ENCODE results near the gene CD59. TPM values are rescaled to one million over a fixed set of nuclear protein-coding genes. Genes with fewer than 3 reads are reported as not detected.

The CD59 gene
- total RNA-seq, 1 experiment from 2014 or later, result 204 TPM

DNA sequence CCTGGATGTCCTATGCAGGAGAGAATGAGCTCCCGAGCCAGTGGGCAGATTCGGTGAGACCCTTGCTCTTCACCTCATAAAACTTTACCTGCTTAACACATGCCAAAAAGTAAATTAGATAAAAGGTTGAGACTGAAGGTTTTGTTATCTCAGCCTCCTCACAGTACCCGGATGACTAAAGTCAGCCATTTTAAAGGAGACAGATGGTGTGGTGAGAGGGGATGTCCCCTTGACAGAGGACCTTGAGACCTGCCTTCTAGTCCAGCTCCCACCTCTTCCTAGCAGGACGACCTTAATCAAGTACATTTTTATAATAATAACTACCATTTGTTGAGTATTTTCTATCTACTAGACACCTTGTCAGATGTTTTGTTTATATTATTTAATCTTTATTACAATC is 75.3 kb downstream of the CD59 start:
- no peak for TF ChIP-seq EZH2 (IDR thresholded peaks at IDR 0.05; ENCODE audit: borderline replicate concordance, low read depth, low read length, poor library complexity, severe bottlenecking)
- TF ChIP-seq, protein P1, sequence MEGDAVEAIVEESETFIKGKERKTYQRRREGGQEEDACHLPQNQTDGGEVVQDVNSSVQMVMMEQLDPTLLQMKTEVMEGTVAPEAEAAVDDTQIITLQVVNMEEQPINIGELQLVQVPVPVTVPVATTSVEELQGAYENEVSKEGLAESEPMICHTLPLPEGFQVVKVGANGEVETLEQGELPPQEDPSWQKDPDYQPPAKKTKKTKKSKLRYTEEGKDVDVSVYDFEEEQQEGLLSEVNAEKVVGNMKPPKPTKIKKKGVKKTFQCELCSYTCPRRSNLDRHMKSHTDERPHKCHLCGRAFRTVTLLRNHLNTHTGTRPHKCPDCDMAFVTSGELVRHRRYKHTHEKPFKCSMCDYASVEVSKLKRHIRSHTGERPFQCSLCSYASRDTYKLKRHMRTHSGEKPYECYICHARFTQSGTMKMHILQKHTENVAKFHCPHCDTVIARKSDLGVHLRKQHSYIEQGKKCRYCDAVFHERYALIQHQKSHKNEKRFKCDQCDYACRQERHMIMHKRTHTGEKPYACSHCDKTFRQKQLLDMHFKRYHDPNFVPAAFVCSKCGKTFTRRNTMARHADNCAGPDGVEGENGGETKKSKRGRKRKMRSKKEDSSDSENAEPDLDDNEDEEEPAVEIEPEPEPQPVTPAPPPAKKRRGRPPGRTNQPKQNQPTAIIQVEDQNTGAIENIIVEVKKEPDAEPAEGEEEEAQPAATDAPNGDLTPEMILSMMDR (conservative IDR thresholded peaks at IDR 0.05; ENCODE audit: low read depth, low read length), result no peak
- no peak for DNase-seq (ENCODE audit: low spot score)
- Histone ChIP-seq H3K27ac (ENCODE audit: low read depth, low read length, poor library complexity, severe bottlenecking) (no peak overlapping the region), H3K36me3 (ENCODE audit: insufficient read depth, low read length, poor library complexity, severe bottlenecking) (no peaks in the 10 kb centered on the region), H3K4me1 (ENCODE audit: insufficient read depth, low read length, poor library complexity, severe bottlenecking) (peaks cover 10% of the 10 kb centered on the region), H3K27me3 (replicated peaks; ENCODE audit: insufficient read depth, low read depth, low read length, poor library complexity) (no peaks in the 10 kb centered on the region), H3K4me3 (ENCODE audit: low read depth, low read length, poor library complexity, severe bottlenecking) (no peak overlapping the region), H3K9me3 (ENCODE audit: low read depth, low read length, poor library complexity, severe bottlenecking) (no peaks in the 10 kb centered on the region)
- CTCF ChIA-PET, result no interaction called here
- intact Hi-C loops (cut with micrococcal nuclease; ENCODE audit: unreplicated experiment), result no loop called here
- POLR2A ChIA-PET (ENCODE audit: low non-redundant PET), result no interaction called here
- BruUV-seq (replicated peaks), result no TSS peak

DNA sequence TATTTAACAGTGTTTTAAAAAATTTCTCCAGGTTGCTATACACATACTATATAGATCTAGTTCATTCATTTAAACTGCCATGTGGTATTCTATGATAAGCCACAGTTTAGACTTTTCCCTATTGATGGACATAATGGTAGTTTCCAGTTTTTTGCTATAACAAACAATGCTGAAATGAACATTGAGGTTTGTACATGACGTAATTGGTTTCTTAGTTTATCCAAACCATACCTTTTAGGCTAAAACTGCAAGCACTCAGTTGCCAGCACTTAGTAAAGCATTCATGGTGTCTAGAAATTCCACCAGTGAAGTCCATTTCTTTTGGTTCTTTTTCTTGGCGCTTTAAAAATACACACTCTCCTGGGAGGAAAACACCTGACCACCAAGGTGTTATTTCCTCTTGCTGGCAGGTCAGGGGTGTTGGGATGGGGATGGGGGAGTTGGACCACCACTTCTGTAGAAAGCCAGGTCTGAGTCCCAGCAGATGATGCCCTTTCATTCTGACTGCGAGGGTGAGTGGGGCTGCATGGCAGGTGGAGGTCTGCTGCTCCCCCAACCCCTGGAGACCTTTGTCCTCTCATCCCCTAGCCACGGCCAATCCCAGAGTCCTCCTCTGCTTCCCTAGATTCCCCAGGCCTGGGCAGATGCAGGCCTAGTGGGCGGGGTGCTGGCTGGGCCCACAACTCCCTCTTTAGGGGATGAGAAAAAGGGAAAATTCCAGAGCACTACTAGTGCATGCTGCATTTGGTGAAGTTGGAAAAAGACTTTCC is 76.7 kb downstream of the CD59 start:
- Histone ChIP-seq H3K4me3 (ENCODE audit: low read depth, low read length, poor library complexity, severe bottlenecking) (no peak overlapping the region), H3K4me1 (ENCODE audit: insufficient read depth, low read length, poor library complexity, severe bottlenecking) (peaks cover 10% of the 10 kb centered on the region), H3K27ac (ENCODE audit: low read depth, low read length, poor library complexity, severe bottlenecking) (no peak overlapping the region), H3K36me3 (ENCODE audit: insufficient read depth, low read length, poor library complexity, severe bottlenecking) (no peaks in the 10 kb centered on the region), H3K27me3 (replicated peaks; ENCODE audit: insufficient read depth, low read depth, low read length, poor library complexity) (no peaks in the 10 kb centered on the region), H3K9me3 (ENCODE audit: low read depth, low read length, poor library complexity, severe bottlenecking) (no peaks in the 10 kb centered on the region)
- ChIA-PET POLR2A (ENCODE audit: low non-redundant PET) (no interaction called here), CTCF (no interaction called here)
- BruUV-seq (replicated peaks), result no TSS peak
- DNase-seq (ENCODE audit: low spot score), result no peak
- intact Hi-C loops (cut with micrococcal nuclease; ENCODE audit: unreplicated experiment), result no loop called here
- no peak for TF ChIP-seq EZH2 (IDR thresholded peaks at IDR 0.05; ENCODE audit: borderline replicate concordance, low read depth, low read length, poor library complexity, severe bottlenecking)
- TF ChIP-seq, protein P1 (conservative IDR thresholded peaks at IDR 0.05; ENCODE audit: low read depth, low read length), result no peak

DNA sequence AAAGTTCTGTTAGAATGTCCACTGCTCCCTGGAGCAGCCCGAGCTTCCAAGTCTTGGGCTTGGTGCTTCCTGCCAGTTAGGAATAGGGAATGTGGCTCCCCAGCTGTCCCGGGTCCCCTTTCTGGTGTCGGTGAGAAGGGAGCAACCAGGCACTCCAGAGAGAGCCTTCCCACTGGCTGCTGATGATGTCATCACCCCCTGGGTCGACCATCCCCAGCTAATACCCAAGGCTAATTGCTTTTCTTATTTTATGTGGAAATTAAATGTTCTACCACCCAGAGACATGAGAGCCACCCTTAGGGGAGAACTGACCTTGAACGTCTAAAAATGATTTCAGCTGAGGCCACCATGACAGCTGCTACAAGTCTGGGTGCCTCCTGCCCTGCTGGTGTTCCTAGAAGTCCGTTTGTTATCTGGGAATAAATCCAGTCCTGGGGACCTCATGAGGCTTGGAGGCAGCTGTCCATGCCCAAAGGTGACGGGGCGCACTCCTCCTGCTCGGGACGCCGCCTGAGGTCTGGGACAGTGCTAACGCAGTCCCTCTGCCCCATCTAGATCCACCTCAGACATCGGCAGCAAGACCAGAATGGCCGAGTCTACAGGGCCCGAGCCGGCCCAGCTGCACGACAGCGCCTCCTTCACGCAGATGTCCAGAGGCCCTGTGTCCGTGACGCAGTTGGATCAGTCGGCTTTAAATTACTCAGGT is 77.9 kb downstream of the CD59 start:
- H3K36me3 ChIP-seq (ENCODE audit: insufficient read depth, low read length, poor library complexity, severe bottlenecking), result no peaks in the 10 kb centered on the region
- ChIA-PET POLR2A (ENCODE audit: low non-redundant PET) (no interaction called here), CTCF (interaction anchor here (1.0 kb wide), 1 partner anchor 84 kb away, joined by 3 read pairs; no protein-coding TSS in a partner anchor)
- intact Hi-C loops (cut with micrococcal nuclease; ENCODE audit: unreplicated experiment), result no loop called here
- no TSS peak for BruUV-seq (replicated peaks)
- H3K27ac ChIP-seq (ENCODE audit: low read depth, low read length, poor library complexity, severe bottlenecking), result no peak overlapping the region
- H3K9me3 ChIP-seq (ENCODE audit: low read depth, low read length, poor library complexity, severe bottlenecking), result no peaks in the 10 kb centered on the region
- no peaks in the 10 kb centered on the region for H3K27me3 ChIP-seq (replicated peaks; ENCODE audit: insufficient read depth, low read depth, low read length, poor library complexity)
- TF ChIP-seq, protein P1 (conservative IDR thresholded peaks at IDR 0.05; ENCODE audit: low read depth, low read length), result no peak
- TF ChIP-seq EZH2 (IDR thresholded peaks at IDR 0.05; ENCODE audit: borderline replicate concordance, low read depth, low read length, poor library complexity, severe bottlenecking), result no peak
- no peak overlapping the region for H3K4me3 ChIP-seq (ENCODE audit: low read depth, low read length, poor library complexity, severe bottlenecking)
- H3K4me1 ChIP-seq (ENCODE audit: insufficient read depth, low read length, poor library complexity, severe bottlenecking), result peaks cover 10% of the 10 kb centered on the region
- DNase-seq (ENCODE audit: low spot score), result peak; percentile 74
